AG09319 (cell line): ENCODE measurements around the gene OGDH.
A peak's percentile ranks its signal among the peaks of the same experiment; 100 is the strongest.

Experiments
- DNase-seq: peaks from one replicate; pipeline ENCODE4 v3.0.0-alpha.2; 2010; ENCODE audit warnings: low read depth; ENCODE audit errors: extremely low read depth
- TF ChIP-seq, protein P1 (sequence below): IDR thresholded peaks from 2 replicates; pipeline ENCODE4 v1.5.1; 2011; ENCODE audit warnings: low read depth, mild to moderate bottlenecking, inconsistent platforms, low read length, moderate library complexity

The OGDH gene

DNA sequence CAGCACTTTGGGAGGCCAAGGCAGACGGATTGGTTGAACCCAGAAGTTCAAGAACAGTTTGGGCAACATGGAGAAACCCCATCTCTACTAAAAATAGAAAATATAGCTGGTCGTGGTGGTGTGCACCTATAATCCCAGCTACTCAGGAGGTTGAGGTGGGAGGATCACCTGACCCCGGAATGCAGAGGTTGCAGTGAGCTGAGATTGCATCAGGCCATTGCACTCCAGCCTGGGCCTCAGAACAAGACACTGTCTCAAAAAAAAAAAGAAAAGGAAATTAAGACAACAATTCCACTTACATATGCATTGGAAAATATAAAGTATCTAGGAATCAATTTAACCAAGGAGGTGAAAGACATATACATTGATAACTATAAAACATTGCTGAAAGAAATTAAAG, 7.2 kb upstream of the OGDH start:
- TF ChIP-seq, protein P1, sequence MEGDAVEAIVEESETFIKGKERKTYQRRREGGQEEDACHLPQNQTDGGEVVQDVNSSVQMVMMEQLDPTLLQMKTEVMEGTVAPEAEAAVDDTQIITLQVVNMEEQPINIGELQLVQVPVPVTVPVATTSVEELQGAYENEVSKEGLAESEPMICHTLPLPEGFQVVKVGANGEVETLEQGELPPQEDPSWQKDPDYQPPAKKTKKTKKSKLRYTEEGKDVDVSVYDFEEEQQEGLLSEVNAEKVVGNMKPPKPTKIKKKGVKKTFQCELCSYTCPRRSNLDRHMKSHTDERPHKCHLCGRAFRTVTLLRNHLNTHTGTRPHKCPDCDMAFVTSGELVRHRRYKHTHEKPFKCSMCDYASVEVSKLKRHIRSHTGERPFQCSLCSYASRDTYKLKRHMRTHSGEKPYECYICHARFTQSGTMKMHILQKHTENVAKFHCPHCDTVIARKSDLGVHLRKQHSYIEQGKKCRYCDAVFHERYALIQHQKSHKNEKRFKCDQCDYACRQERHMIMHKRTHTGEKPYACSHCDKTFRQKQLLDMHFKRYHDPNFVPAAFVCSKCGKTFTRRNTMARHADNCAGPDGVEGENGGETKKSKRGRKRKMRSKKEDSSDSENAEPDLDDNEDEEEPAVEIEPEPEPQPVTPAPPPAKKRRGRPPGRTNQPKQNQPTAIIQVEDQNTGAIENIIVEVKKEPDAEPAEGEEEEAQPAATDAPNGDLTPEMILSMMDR, result no peak
- DNase-seq, result no peak

DNA sequence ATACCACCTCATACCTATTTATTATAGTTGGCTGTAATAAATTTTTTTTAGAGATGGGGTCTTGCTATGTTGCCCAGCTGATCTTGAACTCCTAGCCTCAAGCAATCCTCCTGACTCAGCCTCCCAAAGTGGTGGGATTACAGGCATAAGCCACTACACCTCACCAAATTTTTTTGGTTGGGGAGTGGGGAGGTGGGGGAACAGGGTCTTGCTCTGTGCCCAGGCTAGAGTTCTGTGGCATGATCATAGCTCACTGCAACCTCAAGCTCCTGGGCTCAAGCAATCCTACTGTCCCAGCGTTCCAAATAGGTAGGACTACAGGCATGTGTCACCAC, 3.9 kb upstream of the OGDH start:
- DNase-seq, result no peak
- TF ChIP-seq, protein P1, result no peak

- no peak for DNase-seq
- TF ChIP-seq, protein P1, result no peak
These were observed 3.2 kb upstream of the OGDH start for GRCh38 chr7:44603193-44603592.

DNA sequence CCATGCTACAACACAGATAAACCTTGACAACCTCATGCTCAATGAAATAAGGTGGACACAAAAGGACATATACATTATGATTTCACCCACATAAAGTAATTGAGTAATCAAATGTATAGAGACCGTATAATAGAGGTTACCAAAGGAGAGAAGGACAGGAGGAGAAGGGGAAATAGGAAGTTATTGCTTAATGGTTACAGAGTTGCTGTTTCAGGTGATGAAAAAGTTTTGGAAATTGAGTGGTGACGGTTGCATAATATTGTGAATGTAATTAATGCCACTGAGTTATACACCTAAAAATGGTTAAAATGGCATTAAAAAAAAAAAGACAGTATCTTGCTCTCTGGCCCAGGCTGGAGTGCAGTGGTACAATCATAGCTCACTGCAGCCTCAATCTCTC, 1.5 kb upstream of the OGDH start:
- TF ChIP-seq, protein P1, result no peak

DNA sequence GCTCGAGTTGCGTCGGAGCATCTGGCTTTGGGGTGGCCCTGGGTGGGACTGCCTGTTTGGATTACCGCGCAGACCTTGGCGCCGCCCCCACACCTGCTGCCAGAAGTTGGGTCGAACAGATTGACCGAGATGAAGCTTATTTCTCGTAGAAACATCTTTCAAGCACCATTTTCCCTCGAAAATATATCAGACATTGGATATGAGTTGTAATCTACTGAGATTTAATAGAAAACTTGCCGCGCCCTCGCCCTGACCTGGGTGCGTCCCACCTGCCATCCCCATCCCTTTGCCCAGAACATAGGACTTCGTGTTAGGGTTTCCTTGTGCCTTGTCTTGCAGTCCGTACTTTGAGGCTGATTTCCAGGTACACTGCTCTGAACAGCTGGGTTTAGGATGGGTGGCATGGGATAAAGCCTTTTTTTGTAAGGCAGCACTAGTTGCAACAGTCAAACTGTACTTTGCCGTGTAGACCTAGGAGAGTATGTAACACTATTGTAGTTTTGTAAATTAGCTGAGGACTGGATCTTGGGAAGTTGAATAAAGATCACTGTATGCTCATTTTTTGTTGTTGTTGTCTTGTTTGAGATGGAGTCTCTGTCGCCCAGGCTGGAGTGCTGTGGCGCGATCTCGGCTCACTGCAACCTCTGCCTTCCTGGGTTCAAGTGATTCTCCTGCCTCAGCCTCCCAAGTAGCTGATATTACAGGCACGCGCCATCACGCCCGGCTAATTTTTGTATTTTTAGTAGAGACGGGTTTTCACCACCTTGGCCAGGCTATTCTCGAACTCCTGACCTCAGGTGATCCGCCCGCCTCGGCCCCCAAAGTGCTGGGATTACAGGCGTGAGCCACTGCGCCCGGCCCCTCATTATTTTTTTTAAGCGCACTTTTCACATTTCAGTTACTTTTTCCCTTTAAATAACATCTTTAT, 978 bp downstream of the OGDH start:
- TF ChIP-seq, protein P1, result no peak
- DNase-seq, result no peak

More for the DNA sequence above, 1.5 kb upstream of the OGDH start:
- no peak for DNase-seq

DNA sequence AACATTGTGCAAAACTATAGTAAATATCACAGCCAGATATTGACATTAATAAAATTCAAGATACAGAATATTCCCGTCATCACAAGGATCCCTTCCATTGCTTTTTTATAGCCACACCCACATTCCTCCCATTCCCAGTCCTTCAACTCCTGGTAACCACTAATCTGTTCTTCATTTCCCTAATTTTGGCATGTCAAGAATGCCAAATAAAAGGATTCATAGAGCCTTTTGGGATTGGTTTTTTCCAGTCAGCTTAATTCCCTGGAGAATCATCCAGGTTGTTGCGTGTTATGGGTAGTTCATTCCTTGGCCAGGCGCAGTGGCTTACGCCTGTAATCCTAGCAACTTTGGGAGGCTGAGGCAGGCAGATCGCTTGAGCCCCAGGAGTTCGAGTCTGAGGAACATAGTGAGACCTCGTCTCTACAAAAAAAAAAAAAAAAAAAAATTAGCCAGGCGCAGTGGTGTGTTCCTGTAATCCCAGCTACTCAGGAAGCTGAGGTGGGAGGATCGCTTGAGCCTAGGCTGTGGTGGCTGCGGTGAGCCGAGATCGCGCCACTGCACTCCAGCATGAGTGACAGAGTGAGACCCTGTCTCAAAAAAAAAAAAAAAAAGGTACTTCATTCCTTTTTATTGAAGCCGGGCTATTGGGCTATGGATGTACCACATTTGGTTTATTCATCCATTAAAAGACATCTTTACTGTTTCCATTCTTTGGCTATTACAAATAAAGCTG, 2.7 kb downstream of the OGDH start:
- DNase-seq, result peak; percentile 37
- TF ChIP-seq, protein P1, result no peak

DNA sequence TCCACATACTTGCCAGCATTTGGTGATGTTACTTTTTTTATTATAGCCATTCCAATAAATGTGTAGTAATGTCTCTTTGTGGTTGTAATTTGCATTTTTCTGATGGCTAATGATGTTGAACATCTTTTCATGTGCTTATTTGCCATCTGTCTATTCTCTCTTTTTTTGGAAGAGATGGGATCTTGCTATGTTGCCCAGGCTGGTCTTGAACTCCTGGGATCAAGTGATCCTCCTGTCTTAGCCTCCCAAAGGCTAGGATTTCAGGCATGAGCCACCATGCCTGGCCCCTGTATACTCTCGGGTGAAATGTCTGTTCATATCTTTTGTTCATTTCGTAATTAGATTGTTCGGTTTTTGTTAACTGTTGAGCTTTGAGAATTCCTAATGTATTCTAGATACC, 3.4 kb downstream of the OGDH start:
- TF ChIP-seq, protein P1, result no peak
- no peak for DNase-seq
